NCI-H82 treated with DMSO at 0.1 percent for 48 hours (cell line): ENCODE measurements around the gene SPOP.
"Not testable (repeated sequence)": the region's sequence is repeated elsewhere in the genome, so short reads cannot be mapped to it uniquely, and the experiment has no call there.

Experiments
- DNase-seq: peaks from one replicate; lab custom pipeline; 2025; ENCODE audit not compliant: unreplicated experiment; lab: John Stamatoyannopoulos, UW

Gene SPOP

GRCh38 chr17:49696233-49696761, 18.4 kb upstream of the SPOP start:
- no peak for DNase-seq

GRCh38 chr17:49695698-49696232, 17.9 kb upstream of the SPOP start:
- no peak for DNase-seq

- DNase-seq: peak; percentile 32
These were observed 17.2 kb upstream of the SPOP start for GRCh38 chr17:49694847-49695697.

GRCh38 chr17:49692751-49693150, 14.9 kb upstream of the SPOP start:
- no peak for DNase-seq

GRCh38 chr17:49691677-49692191, 13.8 kb upstream of the SPOP start:
- DNase-seq: no peak

GRCh38 chr17:49691086-49691676, 13.3 kb upstream of the SPOP start:
- no peak for DNase-seq

- DNase-seq: peak; percentile 54
These were observed 12.4 kb upstream of the SPOP start for GRCh38 chr17:49690256-49690655.

GRCh38 chr17:49688848-49689247, 11.0 kb upstream of the SPOP start:
- no peak for DNase-seq

- DNase-seq: no peak
These were observed 10.1 kb upstream of the SPOP start for GRCh38 chr17:49687878-49688491.

- no peak for DNase-seq
These were observed 3.4 kb upstream of the SPOP start for GRCh38 chr17:49681106-49681979.

- DNase-seq: no peak
These were observed 2.4 kb upstream of the SPOP start for GRCh38 chr17:49680314-49680713.

- DNase-seq: peak; percentile 83
These were observed 564 bp downstream of the SPOP start for GRCh38 chr17:49677134-49677932.

- no peak for DNase-seq
These were observed 1.5 kb downstream of the SPOP start for GRCh38 chr17:49676276-49676868.

- no peak for DNase-seq
These were observed 3.4 kb downstream of the SPOP start for GRCh38 chr17:49674507-49674906.

GRCh38 chr17:49673679-49674078, 4.2 kb downstream of the SPOP start:
- not testable (repeated sequence) for DNase-seq

GRCh38 chr17:49670641-49671040, 7.3 kb downstream of the SPOP start:
- no peak for DNase-seq

GRCh38 chr17:49670002-49670401, 7.9 kb downstream of the SPOP start:
- DNase-seq: no peak

- no peak for DNase-seq
These were observed 10.0 kb downstream of the SPOP start for GRCh38 chr17:49667854-49668253.

- no peak for DNase-seq
These were observed 13.1 kb downstream of the SPOP start for GRCh38 chr17:49664706-49665211.
